CD4-positive, alpha-beta T cell treated with Interleukin-6 for 4 hours (primary cell): ENCODE results near the gene ICA1.
"Not testable (repeated sequence)": the region's sequence is repeated elsewhere in the genome, so short reads cannot be mapped to it uniquely, and the experiment has no call there.

Source experiments
- DNase-seq: peaks from one replicate; pipeline ENCODE4 v3.0.0-alpha.2; 2020; ENCODE audit warnings: mixed read lengths

The ICA1 gene

DNA sequence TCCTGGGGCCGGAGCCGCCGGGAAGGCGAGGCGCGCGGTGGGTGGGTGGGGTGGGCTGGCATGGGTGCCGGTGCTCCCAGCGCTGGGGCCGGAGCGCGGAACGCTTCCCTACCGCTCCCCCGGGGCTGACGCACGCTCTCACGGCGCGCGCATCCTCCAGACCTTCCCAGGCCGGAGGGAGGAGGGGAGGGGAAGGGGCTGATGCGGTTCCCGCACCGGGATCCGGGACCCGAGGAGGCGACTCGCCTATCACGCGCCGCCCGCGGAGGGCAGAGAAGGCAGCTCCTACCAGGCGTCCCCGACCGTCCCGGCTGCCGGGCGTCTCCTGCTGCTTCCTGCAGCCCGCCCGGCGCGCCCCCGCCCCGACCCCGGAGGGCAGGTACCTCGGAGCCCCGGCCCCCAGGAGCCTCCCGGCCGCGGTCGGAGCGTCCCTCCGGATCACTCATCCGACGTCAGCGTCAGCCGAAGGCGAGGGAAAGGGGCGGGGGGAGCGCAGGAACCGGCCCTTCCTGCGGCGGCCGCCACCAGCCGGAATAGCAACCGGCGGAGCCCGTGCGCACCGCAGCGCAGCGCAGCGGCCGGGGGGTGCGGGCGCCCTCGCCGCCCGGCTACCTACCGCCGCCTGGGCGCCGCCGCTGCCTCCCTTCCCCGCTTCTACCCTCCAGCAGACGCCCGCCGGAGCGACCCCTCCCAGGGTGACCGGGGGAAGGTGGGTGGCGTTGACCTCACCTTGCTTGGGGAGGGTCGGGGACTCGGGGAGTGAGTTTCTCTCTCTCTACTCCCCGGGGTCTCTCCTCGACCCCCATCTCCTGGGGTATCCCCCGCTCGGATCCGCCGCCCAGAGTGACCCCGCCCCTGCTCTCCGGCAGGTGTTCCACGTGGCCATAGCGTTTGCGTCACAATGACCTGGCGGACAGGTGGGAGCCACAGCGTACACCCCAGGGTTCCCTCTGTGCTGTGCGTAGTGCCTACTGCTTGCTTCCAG is at the start of gene ICA1:
Gene ICA1, minus strand, starts transcription at position 457 of the 985 bp plus-strand sequence. CDS start 26,241 bp downstream, outside the sequence.
- DNase-seq = peak; percentile 4

DNA sequence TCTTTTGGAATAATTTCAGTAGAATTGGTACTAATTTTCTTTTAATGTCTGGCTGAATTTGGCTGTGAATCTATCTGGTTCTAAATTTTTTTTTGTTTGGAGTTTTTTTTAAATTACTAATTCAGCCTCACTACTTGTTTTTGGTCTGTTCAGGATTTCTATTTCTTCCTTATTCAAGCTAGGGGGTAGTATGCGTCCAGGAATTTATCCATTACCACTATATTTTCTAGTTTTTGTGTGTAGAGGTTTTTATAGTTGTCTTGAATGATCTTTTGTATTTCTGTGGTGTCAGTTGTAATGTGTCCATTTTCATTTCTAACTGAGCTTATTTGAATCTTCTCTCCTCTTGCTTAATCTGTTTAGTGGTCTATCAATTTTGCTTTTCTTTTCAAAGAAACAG is 48.9 kb upstream of the ICA1 start:
- no peak for DNase-seq

DNA sequence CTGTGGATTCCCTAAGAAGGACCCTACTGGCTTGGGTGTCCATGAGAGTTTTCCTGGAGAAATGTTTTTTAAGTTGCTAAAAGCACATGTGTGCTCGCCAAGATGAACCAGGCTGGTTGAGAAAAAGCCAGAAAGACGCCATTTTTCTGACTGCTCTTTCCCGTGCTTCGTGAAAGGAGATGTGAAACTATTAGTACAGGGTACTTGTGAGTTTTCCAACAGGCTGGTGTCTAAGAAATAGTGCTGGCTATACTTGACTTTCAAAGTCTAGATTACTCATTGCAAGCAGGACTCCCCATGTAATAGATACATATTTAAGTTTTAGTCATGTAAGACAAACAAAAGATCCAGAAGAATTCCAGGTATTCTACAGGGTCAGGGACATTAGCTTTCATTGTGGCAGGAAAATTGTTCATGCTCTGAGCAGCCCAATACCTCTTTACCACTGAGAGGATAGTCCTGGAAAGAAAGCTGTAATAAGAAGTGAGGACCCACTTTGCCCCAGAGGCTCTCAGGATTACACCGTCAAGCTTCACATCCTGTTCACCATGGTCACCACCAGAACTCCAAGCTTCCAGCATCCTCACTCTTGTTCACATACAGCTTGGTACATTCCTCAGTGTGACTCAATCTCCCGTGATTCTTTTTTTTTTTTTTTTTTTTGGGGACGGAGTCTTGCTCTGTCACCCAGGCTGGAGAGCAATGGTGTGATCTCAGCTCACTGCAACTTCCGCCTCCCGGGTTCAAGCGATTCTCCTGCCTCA is 43.8 kb upstream of the ICA1 start:
- DNase-seq = no peak

DNA sequence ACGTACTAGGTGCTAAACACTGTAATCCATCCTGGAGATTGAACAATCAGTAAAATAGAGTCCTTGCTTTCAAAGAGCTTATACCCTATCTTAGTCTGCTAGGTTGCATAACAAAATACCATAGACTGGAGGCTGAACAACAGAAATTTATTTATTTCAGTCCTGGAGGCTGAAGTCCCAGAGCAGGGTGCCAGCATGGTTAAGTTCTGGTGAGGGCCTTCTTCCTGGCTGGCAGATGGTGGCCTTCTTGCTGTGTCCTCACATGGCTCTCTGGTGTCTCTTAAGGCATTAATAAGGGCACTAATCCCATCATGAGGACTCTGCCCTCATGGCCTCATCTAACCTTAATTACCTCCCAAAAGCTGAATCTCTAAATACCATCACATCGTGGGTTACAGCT is 43.1 kb upstream of the ICA1 start:
- no peak for DNase-seq

DNA sequence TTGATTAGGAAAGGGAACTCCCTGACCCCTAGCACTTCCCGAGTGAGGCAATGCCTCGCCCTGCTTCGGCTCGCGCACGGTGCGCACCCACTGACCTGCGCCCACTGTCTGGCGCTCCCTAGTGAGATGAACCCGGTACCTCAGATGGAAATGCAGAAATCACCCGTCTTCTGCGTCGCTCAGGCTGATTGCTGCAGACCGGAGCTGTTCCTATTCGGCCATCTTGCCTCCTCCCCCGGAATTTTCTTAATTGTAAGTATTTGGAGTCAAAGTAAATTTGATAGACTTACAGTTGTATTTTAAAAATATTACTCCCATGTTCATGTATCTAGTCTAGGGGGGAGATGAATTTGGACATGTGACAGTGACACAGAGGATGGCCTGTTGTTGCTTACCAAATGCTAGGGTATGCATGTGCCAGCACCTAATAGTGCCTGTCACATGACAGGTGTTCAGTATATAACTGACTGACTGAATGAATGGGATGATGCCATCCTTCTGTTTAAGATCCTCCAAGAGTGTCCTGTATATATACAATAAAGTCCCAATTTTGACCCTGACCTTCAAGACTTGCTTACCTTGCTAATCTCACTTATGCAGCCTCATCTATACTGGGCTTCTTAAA is 42.0 kb upstream of the ICA1 start:
- DNase-seq = no peak

DNA sequence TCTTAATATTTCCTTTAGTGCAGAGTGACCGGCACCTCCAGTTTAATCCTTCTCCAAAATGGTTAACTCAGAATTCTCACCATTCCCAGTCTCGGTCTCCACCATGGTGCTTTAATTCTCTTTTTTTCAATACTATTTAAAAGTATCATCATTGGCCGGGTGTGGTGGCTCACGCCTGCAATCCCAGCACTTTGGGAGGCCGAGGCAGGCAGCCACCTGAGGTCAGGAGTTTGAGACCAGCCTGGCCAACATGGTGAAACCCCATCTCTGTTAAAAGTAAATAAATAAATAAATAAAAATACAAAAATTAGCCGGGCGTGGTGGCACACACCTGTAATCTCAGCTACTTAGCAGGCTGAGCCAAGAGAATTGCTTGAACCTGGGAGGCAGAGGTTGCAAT is 35.1 kb upstream of the ICA1 start:
- DNase-seq = not testable (repeated sequence)

DNA sequence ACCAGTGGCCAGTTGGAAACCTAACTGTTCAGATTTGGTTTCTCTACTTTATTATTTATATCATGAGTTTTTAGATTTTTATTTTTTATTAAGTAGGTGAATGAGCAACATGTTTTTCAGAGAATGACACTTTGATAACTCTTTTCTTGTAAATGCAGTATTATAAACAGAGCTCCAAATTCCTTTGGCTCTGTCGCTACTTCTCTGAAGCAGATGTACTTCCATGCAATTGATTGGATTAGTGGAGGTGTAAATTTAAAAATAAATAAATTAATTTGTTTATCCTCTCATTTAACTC is 34.3 kb upstream of the ICA1 start:
- no peak for DNase-seq

DNA sequence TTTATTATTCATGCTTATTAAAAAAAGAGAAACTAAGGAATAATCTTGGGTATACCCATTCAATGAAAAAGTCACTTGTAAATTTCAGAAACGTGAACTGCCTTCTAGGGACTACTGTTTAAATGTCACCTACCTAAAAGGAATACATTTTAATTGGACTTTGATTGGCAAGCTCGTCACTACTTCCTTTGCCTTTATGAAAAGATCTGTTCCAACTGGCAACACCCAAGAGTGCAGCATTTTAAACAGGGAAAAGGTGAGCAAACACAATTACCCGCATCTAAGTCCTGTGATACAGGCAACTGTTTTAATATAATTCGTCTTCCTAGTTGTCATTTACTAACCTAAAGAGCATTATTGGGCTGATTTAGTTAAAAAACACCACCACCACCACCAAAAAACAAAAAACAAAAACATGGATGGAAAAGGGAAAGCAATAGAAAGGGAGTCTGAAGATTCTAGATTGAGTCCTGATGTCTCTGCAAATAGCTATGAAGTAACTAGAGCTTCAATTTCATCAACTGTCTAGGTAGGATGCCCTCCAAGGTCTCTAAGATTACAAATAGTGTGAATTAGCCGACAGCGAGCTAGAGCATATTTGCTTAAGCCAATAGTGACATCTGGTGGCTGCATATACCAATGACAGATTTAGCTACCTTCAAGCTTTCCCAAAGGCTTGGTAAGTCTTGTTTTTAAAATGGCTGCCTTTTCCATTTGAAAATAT is 33.8 kb upstream of the ICA1 start:
- peak; percentile 27 for DNase-seq

DNA sequence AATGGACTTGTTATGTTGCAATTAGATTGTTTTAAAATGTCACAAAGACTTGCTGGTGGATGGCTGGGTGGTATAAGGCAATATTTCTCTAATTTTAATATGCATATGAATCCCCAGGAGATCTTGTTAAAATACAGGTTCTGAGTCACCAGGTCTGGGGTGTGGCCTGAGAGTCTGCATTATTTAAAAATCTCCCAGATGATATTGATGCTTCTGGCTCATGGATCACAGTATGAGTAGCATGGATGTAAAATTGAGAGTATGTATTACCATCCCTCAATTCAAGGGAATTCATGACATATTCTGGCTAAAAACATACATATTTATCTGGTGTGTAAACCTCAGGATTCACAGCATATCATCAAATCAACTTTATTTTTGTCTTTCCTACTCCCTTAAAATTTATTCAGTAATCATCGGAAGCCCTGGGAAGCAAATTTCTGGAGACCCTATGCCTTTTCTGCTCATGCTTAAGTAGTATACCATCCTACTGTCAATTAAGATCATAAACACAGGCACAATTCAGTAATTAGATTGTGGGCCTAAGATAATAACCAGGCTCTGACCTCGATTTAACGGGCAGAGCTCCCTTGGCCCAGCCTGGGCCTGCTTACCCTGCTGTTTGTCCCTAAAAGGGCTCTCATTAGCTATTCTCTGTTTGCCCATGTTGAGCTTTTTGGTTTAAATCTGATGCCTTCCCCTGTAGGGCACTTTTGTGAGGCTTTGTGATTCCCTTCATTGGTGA is 29.6 kb upstream of the ICA1 start:
- no peak for DNase-seq

DNA sequence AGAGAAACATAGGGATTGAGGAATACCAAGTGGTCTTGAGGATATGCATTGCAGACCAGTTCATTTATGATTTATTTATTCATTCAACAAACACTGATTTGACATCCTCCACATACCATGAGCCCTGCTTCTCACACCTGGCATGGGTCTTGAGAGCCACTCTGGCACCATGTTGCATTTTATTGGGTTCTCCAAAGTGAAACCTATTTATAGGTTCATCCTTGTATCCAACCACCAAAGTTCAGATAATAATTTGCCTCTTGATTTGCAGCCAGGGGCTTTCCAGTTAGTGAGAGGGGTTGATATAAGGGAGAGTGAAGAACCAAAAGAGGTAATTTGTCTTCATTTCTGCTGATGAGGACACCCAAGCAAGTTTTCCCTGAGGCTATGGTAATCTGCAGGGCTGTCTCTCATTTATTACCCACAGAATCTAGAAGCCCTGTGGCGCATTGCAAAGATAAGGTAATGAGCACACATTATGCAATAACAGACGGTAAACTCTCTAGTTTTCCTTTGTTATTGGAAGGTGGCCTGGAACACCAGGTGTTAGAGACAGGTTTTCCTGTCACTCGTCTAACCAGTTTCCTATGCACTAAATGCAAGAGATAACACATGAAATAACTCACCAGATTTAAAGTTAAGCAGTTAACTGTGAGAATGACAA is 28.8 kb upstream of the ICA1 start:
- DNase-seq = no peak

DNA sequence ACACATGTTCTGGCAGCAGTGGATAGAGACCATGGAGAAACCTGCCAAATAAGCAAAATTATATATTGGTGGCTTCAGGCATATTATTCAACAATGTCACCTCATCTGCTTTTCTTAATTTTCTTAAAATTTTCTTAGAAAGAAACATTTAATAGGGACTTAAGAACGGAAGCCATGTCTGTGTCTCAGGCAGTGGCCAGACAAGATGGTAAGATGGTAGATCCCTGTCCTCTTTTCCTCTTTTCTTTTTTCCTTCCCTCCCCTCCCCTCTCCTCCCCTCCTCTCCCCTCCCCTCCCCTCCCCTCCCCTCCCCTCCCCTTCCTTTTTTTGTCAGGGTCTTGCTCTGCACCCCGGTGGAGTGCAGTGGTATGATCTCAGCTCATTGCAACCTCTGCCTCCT is 24.2 kb upstream of the ICA1 start:
- no peak for DNase-seq

DNA sequence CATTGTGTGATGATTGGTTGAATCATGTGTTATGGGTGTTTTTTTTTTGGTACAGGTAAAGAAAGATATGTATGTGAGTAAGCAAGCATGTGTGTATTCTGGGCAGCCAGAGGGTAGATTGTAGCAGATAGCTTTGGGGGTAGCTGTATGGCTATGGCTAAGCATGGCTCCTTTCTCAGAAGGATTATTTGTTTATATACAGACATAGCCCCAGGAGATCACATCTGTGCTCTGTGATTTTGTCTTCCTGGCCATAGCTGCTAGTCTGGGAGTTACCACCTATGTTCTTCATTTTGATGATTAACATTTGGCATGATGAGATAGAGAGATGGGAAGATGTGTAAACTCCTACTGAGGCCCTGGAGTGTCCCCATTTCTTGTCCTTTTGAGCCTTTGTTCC is 23.2 kb upstream of the ICA1 start:
- no peak for DNase-seq

DNA sequence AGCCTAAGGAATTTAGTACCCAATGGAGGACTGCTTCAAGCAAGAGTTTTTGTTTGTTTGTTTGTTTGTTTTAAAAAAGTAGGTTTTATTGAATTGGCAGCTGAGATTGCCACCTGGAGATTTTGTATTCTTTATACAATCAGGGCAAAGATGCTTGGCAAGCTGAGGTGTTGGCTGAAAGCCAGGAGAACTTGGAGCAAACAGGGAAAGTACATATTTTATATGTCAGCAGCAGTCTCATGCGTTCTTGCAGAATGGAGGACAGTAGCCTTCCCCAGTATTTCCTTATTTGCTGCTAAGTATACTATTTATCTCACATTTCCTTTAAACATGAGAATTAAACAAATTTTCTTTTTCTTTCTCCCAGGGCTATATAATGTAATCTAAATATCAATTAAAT is 22.6 kb upstream of the ICA1 start:
- no peak for DNase-seq

DNA sequence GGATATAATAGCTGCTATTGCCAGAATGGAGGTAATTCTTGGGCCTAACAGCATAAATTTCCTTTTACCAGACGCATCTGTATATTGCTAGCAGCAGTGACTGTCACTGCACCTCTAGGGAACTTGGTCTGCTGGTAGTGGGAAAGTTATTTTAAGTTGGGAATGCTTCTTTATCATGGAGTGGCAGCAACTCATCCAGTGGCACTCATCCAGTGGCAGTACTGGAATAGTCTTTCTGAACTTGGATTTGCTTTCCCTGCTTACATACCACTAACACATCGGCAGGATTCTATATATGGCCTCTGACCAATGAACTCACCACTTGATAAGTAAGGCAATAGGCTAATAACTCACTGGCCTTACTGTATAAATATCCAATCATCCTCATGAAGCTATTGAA is 22.0 kb upstream of the ICA1 start:
- no peak for DNase-seq

DNA sequence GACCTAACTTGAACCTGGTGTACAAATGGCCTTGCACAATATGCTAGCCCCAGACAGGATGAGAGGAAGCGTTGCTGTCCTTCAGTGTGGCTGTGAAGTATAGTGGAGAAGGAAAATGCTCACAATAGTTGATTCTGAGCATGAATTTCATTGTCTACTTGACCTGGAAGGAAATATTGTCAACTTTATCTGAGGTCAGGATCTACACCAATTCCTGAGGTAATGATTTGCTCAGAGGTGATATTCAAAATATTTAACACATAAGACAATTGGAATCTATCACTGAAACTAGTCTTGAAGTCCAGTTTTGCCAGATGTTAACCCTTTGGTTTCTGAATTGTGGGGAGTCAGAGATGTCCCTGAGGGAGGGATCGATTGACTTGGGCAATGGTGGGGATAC is 20.9 kb upstream of the ICA1 start:
- no peak for DNase-seq

DNA sequence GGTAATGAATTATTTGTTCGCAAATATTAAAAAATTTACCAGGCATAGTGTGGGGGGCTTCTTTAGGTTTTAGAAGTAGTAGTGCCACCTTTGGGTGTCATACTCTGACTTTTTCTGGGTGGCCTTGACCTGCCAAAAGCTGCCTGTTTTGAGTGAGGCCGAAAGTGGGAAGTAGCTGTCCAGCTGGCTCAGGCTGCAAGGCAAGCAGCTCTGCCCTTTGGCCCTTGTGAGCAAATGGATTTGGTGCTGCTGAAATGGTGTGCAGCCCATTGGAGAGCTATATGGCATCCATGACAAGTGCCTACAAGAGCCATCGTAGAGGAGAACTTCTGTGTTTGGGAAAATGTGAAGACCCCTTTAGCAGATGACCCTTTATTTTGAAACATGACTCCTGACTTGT is 20.2 kb upstream of the ICA1 start:
- DNase-seq = no peak

DNA sequence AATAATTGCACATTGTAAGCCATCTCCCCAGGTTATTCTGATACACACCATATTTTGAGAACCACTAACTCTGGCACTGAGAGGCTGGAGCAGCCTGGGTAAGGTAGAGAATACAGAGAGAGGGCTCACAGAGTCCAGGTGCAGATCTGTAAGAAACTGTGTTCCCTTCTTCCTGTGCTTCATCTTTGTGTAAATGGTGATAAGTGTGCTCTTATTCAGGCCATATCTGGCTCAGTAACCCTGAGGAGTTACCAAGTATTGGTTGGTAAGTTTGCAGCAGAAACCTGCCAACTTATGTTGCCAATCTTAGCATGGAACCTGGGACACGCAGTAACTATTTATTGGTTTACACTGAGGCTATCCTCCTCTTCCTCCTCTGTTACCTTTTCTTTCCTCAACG is 16.2 kb upstream of the ICA1 start:
- no peak for DNase-seq

DNA sequence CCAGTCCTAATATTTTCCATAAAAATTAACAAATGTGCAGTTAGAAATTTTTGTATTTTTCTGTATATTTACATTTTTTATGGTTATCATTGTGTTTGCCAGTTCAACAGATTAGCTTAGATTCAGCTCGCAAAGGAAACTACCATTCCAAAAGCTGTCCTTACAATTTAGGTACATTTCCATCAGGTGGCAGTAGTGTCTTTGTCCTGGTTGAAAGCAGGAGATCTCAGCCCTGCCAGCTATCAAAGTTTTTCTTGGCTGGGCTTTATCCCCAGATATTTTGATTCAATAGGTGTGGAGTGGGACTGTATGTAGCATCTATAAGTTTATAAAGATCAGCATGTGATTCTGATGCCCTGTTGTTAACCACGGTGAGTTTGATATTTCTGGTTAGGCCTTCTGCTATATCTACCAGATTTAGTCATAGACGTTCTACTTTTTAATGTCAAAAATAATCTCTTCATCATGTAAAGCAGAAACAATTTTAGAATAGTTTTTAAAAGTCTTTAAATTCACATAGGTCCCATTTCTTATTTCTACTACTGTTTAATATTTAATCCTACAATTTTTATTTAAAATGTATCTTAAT is 15.5 kb upstream of the ICA1 start:
- DNase-seq = no peak

DNA sequence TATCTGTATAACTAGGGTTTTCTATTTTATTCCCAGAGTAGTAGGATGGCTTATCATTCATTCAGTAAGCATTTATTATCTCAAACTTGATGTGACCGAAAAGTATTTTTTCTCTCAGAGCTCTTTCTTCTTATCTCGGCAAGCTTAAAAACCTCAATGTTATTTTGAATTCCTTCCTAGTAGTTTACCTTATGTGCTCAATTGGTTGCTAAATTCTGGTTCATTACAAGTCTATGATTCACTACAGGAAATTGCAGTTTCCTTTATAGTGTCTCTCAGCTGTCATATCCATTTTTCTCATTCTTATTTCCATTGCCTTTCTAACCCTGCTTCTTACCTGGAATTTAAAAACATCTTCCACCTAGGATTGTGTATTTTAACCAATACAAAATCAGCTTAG is 12.6 kb upstream of the ICA1 start:
- DNase-seq = no peak

DNA sequence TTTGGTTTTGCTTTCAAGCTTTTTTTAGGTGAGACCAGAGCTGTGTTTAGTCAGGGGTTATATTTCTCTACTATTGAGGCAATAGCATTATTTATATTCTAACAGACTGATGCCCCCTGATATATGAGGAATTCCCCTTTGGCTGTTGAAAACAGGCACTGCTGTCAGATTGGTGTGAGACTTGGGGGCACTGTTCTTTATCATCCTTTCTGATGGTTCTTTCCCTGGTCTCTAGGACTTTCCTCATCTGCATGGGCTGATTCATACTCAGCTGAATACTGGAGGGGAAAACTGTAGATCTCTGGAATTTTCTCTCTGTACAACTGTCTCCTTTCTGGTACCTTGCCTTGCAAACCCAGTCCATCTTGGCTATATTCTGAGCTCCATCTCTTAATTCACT is 10.0 kb upstream of the ICA1 start:
- DNase-seq = no peak

DNA sequence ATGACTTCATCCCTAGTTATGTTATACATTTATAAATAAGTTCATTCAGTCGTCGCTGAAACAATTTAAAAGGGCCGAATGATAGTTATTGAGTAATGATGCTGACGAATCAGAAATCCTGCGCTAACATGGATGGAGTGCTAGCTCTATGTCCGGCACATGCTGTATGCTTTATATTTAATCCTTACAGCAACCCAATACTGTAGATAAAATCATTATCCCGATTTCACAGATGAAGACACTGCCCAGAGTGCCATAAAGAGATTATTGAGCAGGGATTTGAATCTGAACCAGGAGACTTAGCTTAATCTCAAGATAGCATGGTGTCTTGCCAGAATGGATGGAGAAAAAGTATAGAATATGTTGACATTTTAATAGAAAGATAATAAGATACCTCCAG is 1.1 kb upstream of the ICA1 start:
- DNase-seq = no peak
